Small intestine (tissue), 7 donors: ENCODE measurements around the gene FOSL1. TPM values are rescaled to one million over a fixed set of nuclear protein-coding genes. Genes with fewer than 3 reads are reported as not detected.

Experiments
- DNase-seq, 2 donors: peaks; one replicate each; pipeline versions ENCODE4 v3.0.0 to v3.0.0-alpha.2; 2013
- FAIRE-seq: peaks from 2 replicates; lab custom pipeline; 2012; peaks lifted over from hg19 to GRCh38; lab: Jason Lieb, UNC
- H3K27ac ChIP-seq, 3 donors: one replicate each; pipeline ENCODE4 v1.5.1; 2013; ENCODE audit warnings: low read length in 2 of 3, mild to moderate bottlenecking in 2 of 3, control low read depth in 1 of 3, inconsistent platforms in 1 of 3, low read depth in 1 of 3, moderate library complexity in 1 of 3
- H3K27me3 ChIP-seq, 3 donors: one replicate each; pipeline ENCODE4 v1.6.1; 2013; ENCODE audit warnings: low read length in 3 of 3, inconsistent platforms in 1 of 3; ENCODE audit not compliant: control insufficient read depth in 3 of 3, insufficient read depth in 3 of 3
- H3K36me3 ChIP-seq, 3 donors: one replicate each; pipeline ENCODE4 v1.6.1; 2013; ENCODE audit warnings: low read length in 3 of 3, inconsistent platforms in 1 of 3, low read depth in 1 of 3, mild to moderate bottlenecking in 1 of 3, moderate library complexity in 1 of 3; ENCODE audit not compliant: control insufficient read depth in 3 of 3, insufficient read depth in 2 of 3
- H3K4me1 ChIP-seq, 3 donors: one replicate each; pipeline ENCODE4 v1.6.1; 2013; ENCODE audit warnings: low read length in 2 of 3, inconsistent platforms in 1 of 3, low read depth in 1 of 3, mild to moderate bottlenecking in 1 of 3, moderate library complexity in 1 of 3; ENCODE audit not compliant: control insufficient read depth in 3 of 3, insufficient read depth in 2 of 3
- H3K4me3 ChIP-seq, 3 donors: one replicate each; pipeline ENCODE4 v1.5.1; 2013; ENCODE audit warnings: low read length in 3 of 3, control low read depth in 1 of 3, inconsistent platforms in 1 of 3, low read depth in 1 of 3, mild to moderate bottlenecking in 1 of 3, moderate library complexity in 1 of 3
- H3K9me3 ChIP-seq, 2 donors: one replicate each; pipeline ENCODE4 v1.6.1; 2013; ENCODE audit warnings: low read depth in 1 of 2, low read length in 1 of 2; ENCODE audit not compliant: control insufficient read depth in 2 of 2, insufficient read depth in 1 of 2
- WGBS, 3 donors: extraction: QIAGEN DNeasy Blood & Tissue Kit; methylation state at CpG; one replicate each; pipeline ENCODE4 v1.1.7; 2013; 5-methylcytosine and 5-hydroxymethylcytosine counted together
- polyA plus RNA-seq, 4 donors: library from polyadenylated mRNA; stranded (reverse) in 3 of 4; unstranded in 1 of 4; fragments of 200-250 nt in 3 of 4; fragments of 120-200 nt in 1 of 4; gene quantifications; one replicate each; pipeline versions ENCODE4 v1.2.1 to v1.2.3, GENCODE V29; 2013
- donor health status: healthy with polysubstance abuse.
- donor health status: control.
- donor health status: control.
- donor health status: Bipolar disorder and iron deficiency.
- donor health status: healthy.

FOSL1 gene
- polyA plus RNA-seq, 4 donors, result 0.04 to 5.2 (median 1.9) TPM

- Histone ChIP-seq H3K9me3 (no peaks in the 10 kb centered on the region), H3K4me1 (no peaks in the 10 kb centered on the region), H3K27me3 (peaks cover 0 to 14% (median 0%) of the 10 kb centered on the region in 3 donors), H3K36me3 (no peaks in the 10 kb centered on the region), H3K4me3 (no peak overlapping the region), H3K27ac (no peak overlapping the region)
- no peak for DNase-seq
- no peak for FAIRE-seq
- 66 to 89% (median 86%) methylated on average over 7 of the region's 7 CpGs for WGBS, 3 donors
These were observed 42.3 kb upstream of the FOSL1 start for GRCh38 chr11:65942531-65942930.

GRCh38 chr11:65941720-65942310 is 41.6 kb upstream of the FOSL1 start:
- no peak overlapping the region for H3K27ac ChIP-seq
- no peak for FAIRE-seq
- 60 to 74% (median 68%) methylated on average over 9 of the region's 9 CpGs for WGBS, 3 donors

GRCh38 chr11:65937766-65938165 is 37.6 kb upstream of the FOSL1 start:
- Histone ChIP-seq H3K36me3 (no peaks in the 10 kb centered on the region), H3K9me3 (peaks cover 0 to under 1% of the 10 kb centered on the region in 2 donors), H3K4me3 (no peak overlapping the region), H3K4me1 (no peaks in the 10 kb centered on the region), H3K27me3 (peaks cover 0 to 14% (median 0%) of the 10 kb centered on the region in 3 donors), H3K27ac (no peak overlapping the region)
- 47 to 65% (median 53%) methylated on average over 4 of the region's 4 CpGs for WGBS, 3 donors
- no peak for FAIRE-seq
- DNase-seq, result no peak

More at GRCh38 chr11:65941720-65942310, 41.6 kb upstream of the FOSL1 start:
- Histone ChIP-seq H3K4me3 (no peak overlapping the region), H3K27me3 (peaks cover 0 to 7% (median 0%) of the 10 kb centered on the region in 3 donors), H3K36me3 (no peaks in the 10 kb centered on the region), H3K4me1 (no peaks in the 10 kb centered on the region), H3K9me3 (no peaks in the 10 kb centered on the region)
- no peak for DNase-seq

GRCh38 chr11:65934014-65934413 is 33.8 kb upstream of the FOSL1 start:
- no peaks in the 10 kb centered on the region for H3K36me3 ChIP-seq
- DNase-seq (no peak), FAIRE-seq (no peak)
- H3K4me1 ChIP-seq, result no peaks in the 10 kb centered on the region
- 60 to 81% (median 78%) methylated on average over 3 to 4 of the region's 4 CpGs for WGBS, 3 donors
- peaks cover 0 to 17% (median 0%) of the 10 kb centered on the region in 3 donors for H3K27me3 ChIP-seq
- no peak overlapping the region for H3K27ac ChIP-seq
- no peak overlapping the region for H3K4me3 ChIP-seq
- H3K9me3 ChIP-seq, result peaks cover 0 to 4% of the 10 kb centered on the region in 2 donors

- FAIRE-seq (no peak), DNase-seq (no peak)
- Histone ChIP-seq H3K36me3 (no peaks in the 10 kb centered on the region), H3K27ac (no peak overlapping the region), H3K4me1 (no peaks in the 10 kb centered on the region), H3K9me3 (peaks cover 0 to 4% of the 10 kb centered on the region in 2 donors), H3K27me3 (peaks cover 0 to 17% (median 0%) of the 10 kb centered on the region in 3 donors), H3K4me3 (no peak overlapping the region)
- WGBS, 3 donors, result 25 to 43% (median 40%) methylated on average over 9 of the region's 9 CpGs
These were observed 32.4 kb upstream of the FOSL1 start for GRCh38 chr11:65932558-65932919.

GRCh38 chr11:65931773-65932557 is 31.8 kb upstream of the FOSL1 start:
- no peaks in the 10 kb centered on the region for H3K4me1 ChIP-seq
- WGBS, 3 donors, result 51 to 63% (median 57%) methylated on average over 13 of the region's 13 CpGs
- no peak for FAIRE-seq
- no peaks in the 10 kb centered on the region for H3K36me3 ChIP-seq
- H3K27me3 ChIP-seq, result peaks cover 0 to 17% (median 0%) of the 10 kb centered on the region in 3 donors
- H3K27ac ChIP-seq, result no peak overlapping the region
- H3K4me3 ChIP-seq, result no peak overlapping the region
- H3K9me3 ChIP-seq, result peaks cover 0 to 4% of the 10 kb centered on the region in 2 donors
- no peak for DNase-seq

GRCh38 chr11:65928667-65929066 is 28.5 kb upstream of the FOSL1 start:
- H3K36me3 ChIP-seq, result peaks cover 0 to 6% (median 0%) of the 10 kb centered on the region in 3 donors
- H3K27me3 ChIP-seq, result peaks cover 0 to 17% (median 0%) of the 10 kb centered on the region in 3 donors
- no peak for FAIRE-seq
- peaks cover 0 to 4% of the 10 kb centered on the region in 2 donors for H3K9me3 ChIP-seq
- no peak overlapping the region for H3K4me3 ChIP-seq
- 61 to 74% (median 71%) methylated on average over 6 of the region's 6 CpGs for WGBS, 3 donors
- DNase-seq, result no peak
- no peaks in the 10 kb centered on the region for H3K4me1 ChIP-seq
- peak overlapping the region in 2 of 3 donors; percentile 41 to 59 for H3K27ac ChIP-seq

- DNase-seq (peak in 1 of 2 donors; percentile 71), FAIRE-seq (no peak)
- Histone ChIP-seq H3K27me3 (peaks cover 0 to 12% (median 0%) of the 10 kb centered on the region in 3 donors), H3K27ac (peak overlapping the region in 2 of 3 donors; percentile 69 to 83), H3K4me1 (no peaks in the 10 kb centered on the region), H3K36me3 (peaks cover 0 to 10% (median 0%) of the 10 kb centered on the region in 3 donors), H3K9me3 (peaks cover 0 to 4% of the 10 kb centered on the region in 2 donors), H3K4me3 (no peak overlapping the region)
- WGBS, 3 donors, result 22 to 35% (median 23%) methylated on average over 9 of the region's 9 CpGs
These were observed 27.8 kb upstream of the FOSL1 start for GRCh38 chr11:65927904-65928397.
